Parathyroid adenoma (tissue), 2 donors: ENCODE results near the gene CSAG2.
"Not testable (repeated sequence)": the region's sequence is repeated elsewhere in the genome, so short reads cannot be mapped to it uniquely, and the experiment has no call there.

ENCODE experiments used
- H2AFZ ChIP-seq: fragments of 300-600 bp; sonication (generic); one replicate; pipeline ENCODE4 v1.7.0; 2017; ENCODE audit warnings: antibody characterized with exemption, mild to moderate bottlenecking
- H3K27ac ChIP-seq: fragments of 300-600 bp; sonication (generic); one replicate; pipeline ENCODE4 v1.7.0; 2017
- H3K27me3 ChIP-seq: fragments of 300-600 bp; sonication (generic); one replicate; pipeline ENCODE4 v1.7.0; 2017; ENCODE audit warnings: low read length; ENCODE audit not compliant: control insufficient read depth, insufficient read depth
- H3K36me3 ChIP-seq: fragments of 300-600 bp; sonication (generic); one replicate; pipeline ENCODE4 v1.7.0; 2017; ENCODE audit warnings: low read length; ENCODE audit not compliant: control insufficient read depth, insufficient read depth
- H3K4me1 ChIP-seq: fragments of 300-600 bp; sonication (generic); one replicate; pipeline ENCODE4 v1.7.0; 2017; ENCODE audit warnings: control low read depth
- H3K4me2 ChIP-seq: fragments of 300-600 bp; sonication (generic); one replicate; pipeline ENCODE4 v1.7.0; 2017; ENCODE audit warnings: low read length
- H3K4me3 ChIP-seq: fragments of 300-600 bp; sonication (generic); one replicate; pipeline ENCODE4 v1.7.0; 2017; ENCODE audit warnings: low read depth, low read length
- H3K79me2 ChIP-seq: fragments of 300-600 bp; sonication (generic); one replicate; pipeline ENCODE4 v1.7.0; 2017; ENCODE audit warnings: control low read depth
- H3K9ac ChIP-seq: fragments of 300-600 bp; sonication (generic); one replicate; pipeline ENCODE4 v1.7.0; 2017; ENCODE audit warnings: mild to moderate bottlenecking
- H3K9me3 ChIP-seq: fragments of 300-600 bp; sonication (generic); one replicate; pipeline ENCODE4 v1.7.0; 2017; ENCODE audit warnings: low read length; ENCODE audit not compliant: control insufficient read depth
- TF ChIP-seq, protein P1 (sequence below): fragments of 300-600 bp; sonication (generic); IDR thresholded peaks from one replicate; pipeline ENCODE4 v1.7.0; 2017; ENCODE audit warnings: antibody characterized with exemption, mild to moderate bottlenecking
- donor health status: primary hyperparathyroidism.

CSAG2 gene

DNA sequence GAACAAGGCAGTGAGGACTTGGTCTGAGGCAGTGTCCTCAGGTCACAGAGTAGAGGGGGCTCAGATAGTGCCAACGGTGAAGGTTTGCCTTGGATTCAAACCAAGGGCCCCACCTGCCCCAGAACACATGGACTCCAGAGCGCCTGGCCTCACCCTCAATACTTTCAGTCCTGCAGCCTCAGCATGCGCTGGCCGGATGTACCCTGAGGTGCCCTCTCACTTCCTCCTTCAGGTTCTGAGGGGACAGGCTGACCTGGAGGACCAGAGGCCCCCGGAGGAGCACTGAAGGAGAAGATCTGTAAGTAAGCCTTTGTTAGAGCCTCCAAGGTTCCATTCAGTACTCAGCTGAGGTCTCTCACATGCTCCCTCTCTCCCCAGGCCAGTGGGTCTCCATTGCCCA, 8.7 kb downstream of the CSAG2 start:
- H3K9ac ChIP-seq, H3K4me3 ChIP-seq, H3K4me2 ChIP-seq, H3K27me3 ChIP-seq, H3K36me3 ChIP-seq, H3K9me3 ChIP-seq, H3K27ac ChIP-seq, H2AFZ ChIP-seq, H3K79me2 ChIP-seq, H3K4me1 ChIP-seq: not testable (repeated sequence)

DNA sequence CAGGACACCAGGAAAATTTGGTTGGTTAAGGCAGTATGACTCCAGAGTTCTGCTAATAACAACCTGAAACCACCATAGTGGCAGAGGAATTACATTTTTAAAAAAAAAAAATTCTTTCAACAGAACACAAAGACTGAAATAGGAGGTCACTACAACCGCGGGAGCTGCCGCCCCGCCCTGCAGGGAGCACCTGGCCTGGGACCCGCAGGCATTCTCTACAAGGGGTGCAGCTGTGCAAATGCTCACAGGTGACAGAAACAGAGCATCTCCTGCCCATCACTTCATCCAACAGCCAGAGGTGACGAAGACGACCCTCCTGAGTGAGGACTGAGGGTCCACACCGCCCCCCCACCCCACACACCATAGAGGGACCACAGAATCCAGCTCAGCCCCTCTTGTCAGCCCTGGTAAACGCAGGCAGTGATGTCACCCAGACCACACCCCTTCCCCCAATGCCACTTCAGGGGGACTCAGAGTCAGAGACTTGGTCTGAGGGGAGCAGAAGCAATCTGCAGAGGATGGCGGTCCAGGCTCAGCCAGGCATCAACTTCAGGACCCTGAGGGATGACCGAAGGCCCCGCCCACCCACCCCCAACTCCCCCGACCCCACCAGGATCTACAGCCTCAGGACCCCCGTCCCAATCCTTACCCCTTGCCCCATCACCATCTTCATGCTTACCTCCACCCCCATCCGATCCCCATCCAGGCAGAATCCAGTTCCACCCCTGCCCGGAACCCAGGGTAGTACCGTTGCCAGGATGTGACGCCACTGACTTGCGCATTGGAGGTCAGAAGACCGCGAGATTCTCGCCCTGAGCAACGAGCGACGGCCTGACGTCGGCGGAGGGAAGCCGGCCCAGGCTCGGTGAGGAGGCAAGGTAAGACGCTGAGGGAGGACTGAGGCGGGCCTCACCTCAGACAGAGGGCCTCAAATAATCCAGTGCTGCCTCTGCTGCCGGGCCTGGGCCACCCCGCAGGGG, 10.8 kb downstream of the CSAG2 start, which contains the start of gene MAGEA3:
Gene MAGEA3, plus strand, starts transcription at position 843 of the 980 bp plus-strand sequence. CDS start 2,039 bp downstream, outside the sequence.
- not testable (repeated sequence) for H3K9me3 ChIP-seq, H3K4me3 ChIP-seq, H3K36me3 ChIP-seq, H3K27me3 ChIP-seq, H3K4me1 ChIP-seq, H3K79me2 ChIP-seq, H3K4me2 ChIP-seq, H3K9ac ChIP-seq, H3K27ac ChIP-seq, H2AFZ ChIP-seq

DNA sequence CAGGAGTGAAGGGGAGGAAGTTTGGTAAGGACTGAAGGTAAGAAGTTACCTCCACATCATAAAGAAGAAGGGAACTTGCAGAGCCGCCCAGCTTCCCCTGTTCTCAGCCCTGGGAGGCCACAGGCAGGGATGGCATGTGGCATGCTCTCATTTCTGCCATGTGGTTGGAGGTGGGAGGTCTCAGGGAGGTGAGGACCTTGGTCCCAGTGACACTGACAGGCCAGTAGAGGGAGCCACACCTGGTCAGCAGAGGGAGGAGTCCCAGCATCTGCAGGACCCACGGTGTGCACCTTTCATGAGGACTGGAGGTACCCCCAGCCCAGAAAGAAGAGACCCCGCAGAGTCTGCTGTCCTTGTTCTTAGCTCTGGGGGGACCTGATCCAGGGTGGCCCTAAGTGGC, 28.1 kb downstream of the CSAG2 start:
- not testable (repeated sequence) for H3K9me3 ChIP-seq, H3K27me3 ChIP-seq, H3K36me3 ChIP-seq

DNA sequence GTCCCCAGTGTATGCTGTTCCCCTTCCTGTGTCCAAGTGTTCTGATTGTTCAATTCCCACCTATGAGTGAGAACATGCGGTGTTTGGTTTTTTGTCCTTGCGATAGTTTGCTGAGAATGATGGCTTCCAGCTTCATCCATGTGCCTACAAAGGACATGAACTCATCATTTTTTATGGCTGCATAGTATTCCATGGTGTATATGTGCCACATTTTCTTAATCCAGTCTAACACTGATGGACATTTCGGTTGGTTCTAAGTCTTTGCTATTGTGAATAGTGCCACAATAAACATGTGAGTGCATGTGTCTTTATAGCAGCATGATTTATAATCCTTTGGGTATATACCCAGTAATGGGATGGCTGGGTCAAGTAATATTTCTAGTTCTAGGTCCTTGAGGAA, 34.4 kb downstream of the CSAG2 start:
- H3K27ac ChIP-seq, H3K4me1 ChIP-seq, H3K9ac ChIP-seq, H2AFZ ChIP-seq, H3K4me2 ChIP-seq, H3K9me3 ChIP-seq, H3K4me3 ChIP-seq, H3K27me3 ChIP-seq, H3K79me2 ChIP-seq, H3K36me3 ChIP-seq: not testable (repeated sequence)

More for the DNA sequence above, 28.1 kb downstream of the CSAG2 start:
- H3K4me3 ChIP-seq, H3K4me1 ChIP-seq, H3K9ac ChIP-seq, H2AFZ ChIP-seq, H3K4me2 ChIP-seq, H3K27ac ChIP-seq, H3K79me2 ChIP-seq: not testable (repeated sequence)

DNA sequence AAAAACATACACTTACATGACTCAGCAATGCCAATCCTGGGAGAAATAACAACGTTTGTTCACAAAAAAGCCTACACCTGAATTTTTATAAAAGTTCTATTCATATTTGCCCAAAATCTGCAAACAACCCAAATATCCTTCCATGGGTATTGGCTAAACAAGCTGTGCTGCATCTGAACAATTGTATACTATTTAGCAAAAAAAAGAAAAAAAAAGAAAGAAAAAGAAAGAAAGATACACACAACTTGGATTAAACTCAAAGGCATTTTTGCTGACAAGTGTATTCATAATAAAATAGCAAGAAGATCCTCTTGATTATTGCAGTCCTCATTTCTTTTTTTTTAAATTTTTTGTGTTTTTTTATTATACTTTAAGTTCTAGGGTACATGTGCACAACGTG, 34.9 kb downstream of the CSAG2 start:
- H3K4me2 ChIP-seq = no peak overlapping the region
- H3K4me3 ChIP-seq = no peak overlapping the region
- no peaks in the 10 kb centered on the region for H3K9me3 ChIP-seq
- no peaks in the 10 kb centered on the region for H3K27me3 ChIP-seq
- H2AFZ ChIP-seq = no peak overlapping the region
- no peaks in the 10 kb centered on the region for H3K79me2 ChIP-seq
- TF ChIP-seq, protein P1, sequence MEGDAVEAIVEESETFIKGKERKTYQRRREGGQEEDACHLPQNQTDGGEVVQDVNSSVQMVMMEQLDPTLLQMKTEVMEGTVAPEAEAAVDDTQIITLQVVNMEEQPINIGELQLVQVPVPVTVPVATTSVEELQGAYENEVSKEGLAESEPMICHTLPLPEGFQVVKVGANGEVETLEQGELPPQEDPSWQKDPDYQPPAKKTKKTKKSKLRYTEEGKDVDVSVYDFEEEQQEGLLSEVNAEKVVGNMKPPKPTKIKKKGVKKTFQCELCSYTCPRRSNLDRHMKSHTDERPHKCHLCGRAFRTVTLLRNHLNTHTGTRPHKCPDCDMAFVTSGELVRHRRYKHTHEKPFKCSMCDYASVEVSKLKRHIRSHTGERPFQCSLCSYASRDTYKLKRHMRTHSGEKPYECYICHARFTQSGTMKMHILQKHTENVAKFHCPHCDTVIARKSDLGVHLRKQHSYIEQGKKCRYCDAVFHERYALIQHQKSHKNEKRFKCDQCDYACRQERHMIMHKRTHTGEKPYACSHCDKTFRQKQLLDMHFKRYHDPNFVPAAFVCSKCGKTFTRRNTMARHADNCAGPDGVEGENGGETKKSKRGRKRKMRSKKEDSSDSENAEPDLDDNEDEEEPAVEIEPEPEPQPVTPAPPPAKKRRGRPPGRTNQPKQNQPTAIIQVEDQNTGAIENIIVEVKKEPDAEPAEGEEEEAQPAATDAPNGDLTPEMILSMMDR = no peak
- H3K4me1 ChIP-seq = no peaks in the 10 kb centered on the region
- H3K27ac ChIP-seq = no peak overlapping the region
- no peaks in the 10 kb centered on the region for H3K36me3 ChIP-seq
- H3K9ac ChIP-seq = no peak overlapping the region

GRCh38 chrX:152663086-152663485, 46.0 kb downstream of the CSAG2 start:
- TF ChIP-seq, protein P1 = no peak
- H3K27ac ChIP-seq = no peak overlapping the region
- H3K4me3 ChIP-seq = no peak overlapping the region
- H3K9ac ChIP-seq = no peak overlapping the region
- no peaks in the 10 kb centered on the region for H3K9me3 ChIP-seq
- H2AFZ ChIP-seq = no peak overlapping the region
- H3K4me1 ChIP-seq = no peaks in the 10 kb centered on the region
- H3K27me3 ChIP-seq = no peaks in the 10 kb centered on the region
- H3K36me3 ChIP-seq = no peaks in the 10 kb centered on the region
- no peak overlapping the region for H3K4me2 ChIP-seq
- no peaks in the 10 kb centered on the region for H3K79me2 ChIP-seq
